HL-60/S4 (cell line): Measurements from ENCODE around the gene ELMO1.

Source experiments
- in situ Hi-C: fragments of 300-500 bp; cut with MboI; formaldehyde crosslinking; loops from 2 replicates; pipeline ENCODE4 v1.14.3; 2022; ENCODE audit warnings: low sequenced_read_pairs

The ELMO1 gene

GRCh38 chr7:37432281-37432920 is 16.3 kb downstream of the ELMO1 start:
- in situ Hi-C loops: no loop called here

DNA sequence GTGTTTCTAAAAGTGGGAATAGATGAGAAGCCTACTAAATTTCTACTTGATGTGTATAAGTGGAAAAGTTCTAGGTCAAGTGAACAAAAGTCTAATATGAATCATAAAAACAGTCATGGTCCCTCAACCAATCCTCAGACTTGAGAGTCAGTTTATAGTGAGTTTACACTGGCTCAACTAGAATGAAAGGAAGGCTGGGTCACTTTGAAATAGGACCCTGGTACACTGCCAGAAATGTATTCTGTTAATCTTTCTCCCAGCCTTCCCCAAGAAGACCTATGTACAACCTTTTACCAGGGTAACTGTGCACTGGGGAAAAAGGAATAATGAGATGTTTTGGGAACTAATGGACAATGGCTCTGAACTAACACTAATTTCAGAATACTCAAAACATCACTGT is 17.3 kb downstream of the ELMO1 start:
- in situ Hi-C loops: no loop called here

DNA sequence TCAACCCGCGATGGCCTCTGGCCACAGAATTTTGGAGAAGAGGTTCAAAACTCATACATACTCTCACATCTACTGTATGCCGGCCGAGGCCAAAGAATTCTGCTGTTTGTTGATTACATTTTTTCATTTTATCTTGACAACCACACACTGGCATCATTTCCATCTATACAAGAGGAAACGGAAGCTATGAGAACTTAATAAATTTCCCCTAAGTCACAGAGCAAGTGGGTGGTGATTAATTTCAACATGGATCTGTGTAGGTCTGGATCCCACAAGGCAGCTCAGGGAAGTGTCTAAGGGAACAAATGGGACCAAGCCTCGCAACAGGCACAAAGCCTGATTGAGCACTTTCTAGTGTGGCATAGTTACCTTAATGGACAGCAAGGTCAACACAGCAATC is 18.0 kb downstream of the ELMO1 start:
- in situ Hi-C loops: no loop called here

GRCh38 chr7:37430171-37430570 is 18.5 kb downstream of the ELMO1 start:
- in situ Hi-C loops: no loop called here

DNA sequence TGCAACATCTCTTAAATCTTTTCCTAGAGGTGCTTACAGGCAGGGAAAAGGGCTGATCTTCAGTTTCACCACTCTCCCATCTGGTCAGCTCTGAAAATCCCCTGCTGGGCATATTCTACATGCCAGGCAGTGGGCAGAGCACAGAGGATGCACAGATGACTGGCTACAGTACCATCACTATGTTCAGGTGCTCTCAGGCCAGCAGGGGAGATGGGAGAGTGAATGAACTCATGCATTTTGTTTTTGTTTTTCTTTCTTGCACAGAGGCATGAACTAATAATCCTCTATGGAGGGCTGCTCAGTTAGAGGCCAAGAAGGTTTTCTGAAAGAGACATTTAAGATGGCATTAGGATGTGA is 19.3 kb downstream of the ELMO1 start:
- in situ Hi-C loops: no loop called here

DNA sequence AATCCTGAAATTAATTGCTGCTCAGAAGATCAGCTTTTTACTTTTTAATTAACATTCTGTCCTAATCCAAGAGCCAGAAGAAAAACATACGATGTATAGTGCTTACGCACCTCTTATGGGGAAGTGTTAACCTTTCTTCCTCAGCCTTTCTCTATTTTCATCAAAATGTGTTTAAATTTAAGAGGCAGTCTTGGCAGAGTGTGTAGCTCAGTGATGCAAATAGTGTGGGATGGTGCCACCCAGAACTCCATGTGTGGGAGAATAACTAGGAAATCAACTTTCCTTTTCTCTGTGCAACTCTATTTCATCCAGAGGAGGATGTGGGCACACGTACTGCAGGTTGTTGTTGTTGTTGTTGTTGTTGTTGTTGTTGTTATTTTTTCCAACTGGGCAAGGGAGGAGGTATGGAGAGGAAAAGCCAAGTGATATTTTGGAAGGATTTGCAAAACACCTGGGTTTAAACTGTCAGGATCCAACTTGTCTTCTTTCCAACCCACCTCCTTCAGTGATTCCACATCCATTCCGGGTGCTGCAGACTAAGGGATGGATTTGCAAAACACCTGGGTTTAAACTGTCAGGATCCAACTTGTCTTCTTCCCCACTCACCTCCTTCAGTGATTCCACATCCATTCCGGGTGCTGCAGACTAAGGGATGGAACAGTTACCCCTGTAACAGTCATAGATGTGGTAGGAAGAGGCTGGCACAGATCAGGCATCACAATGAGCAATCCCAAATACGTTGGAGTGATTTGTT is 19.8 kb downstream of the ELMO1 start:
- in situ Hi-C loops: no loop called here

DNA sequence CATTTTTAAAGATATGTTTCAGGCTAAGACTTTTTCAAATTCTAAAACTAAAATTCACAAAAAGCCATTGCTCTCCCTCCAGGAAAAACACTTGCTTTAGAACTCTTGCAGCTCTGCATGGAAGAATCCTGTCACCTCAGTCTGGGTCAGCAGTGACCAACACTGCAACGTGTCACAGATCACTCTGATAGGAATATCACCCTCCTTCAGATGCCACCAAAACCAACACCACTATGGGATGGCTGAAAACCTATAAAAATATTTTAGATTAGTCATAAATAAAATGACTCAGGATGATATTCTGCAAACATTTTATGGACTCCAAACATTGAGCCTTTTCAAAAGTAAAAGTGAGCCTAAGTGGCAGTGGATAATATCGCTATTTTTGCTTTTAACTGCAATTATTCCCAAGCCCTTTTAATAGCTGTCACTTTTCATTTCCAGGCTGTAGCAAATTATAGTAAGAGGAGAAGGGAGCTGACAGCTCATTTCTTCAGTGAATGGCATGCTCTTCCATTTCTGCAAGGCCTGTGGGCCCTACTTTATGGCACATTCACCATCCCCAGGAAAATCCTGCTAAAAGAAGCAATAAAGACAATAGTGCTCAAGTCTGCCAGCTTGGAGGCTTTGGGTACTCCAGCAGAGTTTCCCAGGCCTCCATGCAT is 21.3 kb downstream of the ELMO1 start:
- in situ Hi-C loops: no loop called here

GRCh38 chr7:37425498-37425897 is 23.2 kb downstream of the ELMO1 start:
- in situ Hi-C loops: no loop called here

DNA sequence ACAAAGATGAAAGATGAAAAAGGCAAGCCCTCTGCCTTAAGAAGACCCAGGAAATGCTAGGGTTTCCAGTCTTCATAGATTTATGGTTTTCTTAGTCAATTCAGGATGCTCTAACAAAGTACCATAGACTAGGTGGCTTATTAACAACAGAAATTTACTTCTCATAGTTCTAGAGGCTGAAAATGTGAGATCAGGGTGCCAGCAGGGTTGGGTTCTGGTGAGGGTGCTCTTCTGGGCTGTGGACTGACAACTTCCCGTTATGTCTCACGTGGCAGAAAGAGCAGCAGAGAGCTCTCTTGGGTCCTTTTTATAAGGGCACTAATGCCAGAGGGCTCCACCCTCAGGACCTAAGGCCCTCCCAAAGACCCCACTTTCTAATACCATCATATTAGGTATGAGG is 23.7 kb downstream of the ELMO1 start:
- in situ Hi-C loops: no loop called here

- in situ Hi-C loops: no loop called here
These were observed 24.1 kb downstream of the ELMO1 start for GRCh38 chr7:37424521-37424920.

DNA sequence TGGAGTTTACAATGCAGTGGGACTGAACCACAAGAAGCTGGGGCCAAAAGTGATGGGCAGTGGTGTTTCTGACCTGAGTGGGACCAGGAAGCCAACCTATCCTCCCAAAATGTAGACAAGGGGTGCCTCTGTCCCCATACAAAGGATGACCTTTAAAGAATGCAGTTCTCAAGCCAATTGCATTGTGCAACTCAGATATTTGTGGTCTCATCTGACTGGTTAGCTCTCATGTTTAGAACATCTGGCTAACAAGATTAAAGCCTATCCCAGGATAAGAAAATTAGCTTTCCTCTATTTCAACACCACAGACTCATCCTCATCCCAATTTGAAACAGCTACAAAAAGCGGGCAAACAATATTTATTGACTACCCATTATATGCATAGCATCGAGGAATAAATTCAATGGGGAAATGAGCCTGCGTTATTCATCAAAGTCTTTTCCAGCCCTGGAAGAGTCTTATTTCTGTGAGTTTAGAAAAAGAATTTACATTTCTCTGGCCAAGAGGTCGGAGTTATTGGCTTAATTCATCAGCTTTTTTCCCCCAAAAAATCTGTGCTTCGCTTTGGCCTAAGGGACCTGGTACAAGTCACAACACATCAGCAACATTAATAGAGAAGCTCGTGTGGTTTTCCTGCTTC is 26.7 kb downstream of the ELMO1 start:
- in situ Hi-C loops: no loop called here

DNA sequence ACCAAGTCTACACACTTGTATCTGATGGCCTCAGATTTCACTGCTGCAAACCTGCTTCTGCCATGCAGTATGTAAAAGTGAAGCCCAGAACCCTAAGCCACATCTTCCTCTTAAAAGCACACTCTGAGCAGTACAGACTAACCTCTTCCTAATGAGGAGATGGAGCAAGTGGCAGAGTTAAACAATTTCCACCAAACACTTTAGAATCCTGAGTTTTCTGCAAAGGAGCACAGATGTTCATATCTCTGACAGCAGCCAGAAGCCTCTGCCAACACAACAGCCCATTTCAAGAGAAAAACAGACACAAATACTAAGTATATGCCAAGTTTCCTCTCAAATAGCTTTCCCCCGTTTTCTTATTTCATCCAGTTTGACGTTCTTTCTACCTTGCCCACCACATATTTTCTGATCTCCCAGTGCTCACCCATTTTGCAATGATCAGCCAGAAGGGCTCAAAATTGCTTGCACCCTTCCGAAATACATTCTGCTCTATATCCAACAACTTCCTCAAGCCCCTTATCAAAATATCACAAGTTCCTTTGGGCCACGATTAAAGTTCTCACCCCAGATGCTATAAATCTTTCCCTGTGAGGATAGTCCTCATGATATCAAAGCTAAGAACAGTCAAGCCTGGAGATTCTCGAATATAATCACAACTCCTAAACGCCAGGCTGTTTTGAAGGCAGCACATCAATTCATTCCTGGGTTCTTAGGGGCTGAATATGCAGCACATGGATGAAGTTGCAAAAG is 27.5 kb downstream of the ELMO1 start:
- in situ Hi-C loops: no loop called here

DNA sequence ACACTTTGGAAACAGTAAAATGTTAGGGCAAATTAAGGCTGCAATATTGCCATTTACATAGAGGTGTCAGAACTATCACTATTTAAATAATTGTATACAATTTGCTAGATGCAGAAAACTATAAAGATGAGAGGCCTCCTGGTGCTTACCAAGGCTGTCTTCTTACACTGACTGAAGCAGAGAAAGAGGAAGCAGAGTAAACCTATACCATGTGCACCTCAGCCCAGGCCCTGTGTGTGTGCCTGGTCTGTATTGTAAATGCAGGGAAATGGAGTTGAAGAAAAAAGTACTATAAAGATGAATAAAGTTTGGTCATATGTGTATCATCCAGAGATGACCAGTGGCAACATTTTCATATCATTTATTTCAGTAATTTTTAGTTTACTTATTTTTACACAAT is 29.2 kb downstream of the ELMO1 start:
- in situ Hi-C loops: no loop called here

DNA sequence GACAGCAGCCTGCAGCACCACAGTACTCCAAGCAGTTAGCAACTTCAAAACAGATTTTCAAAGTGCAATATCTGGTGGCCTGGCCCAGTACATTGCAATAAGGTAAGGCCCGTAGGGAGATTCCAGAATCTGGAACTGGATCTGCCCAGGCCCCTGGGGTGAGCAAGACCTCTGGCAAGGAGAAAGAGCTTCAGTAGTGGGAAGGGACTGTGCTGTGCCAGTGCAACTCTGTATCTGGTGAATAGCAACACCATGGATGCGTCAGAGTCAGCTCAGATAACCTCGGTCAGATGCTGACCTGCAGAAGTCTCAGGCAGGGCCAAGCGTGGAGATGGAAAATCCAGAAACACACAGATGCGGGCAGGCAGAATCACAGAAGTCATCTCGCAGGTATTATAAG is 30.3 kb downstream of the ELMO1 start:
- in situ Hi-C loops: no loop called here

DNA sequence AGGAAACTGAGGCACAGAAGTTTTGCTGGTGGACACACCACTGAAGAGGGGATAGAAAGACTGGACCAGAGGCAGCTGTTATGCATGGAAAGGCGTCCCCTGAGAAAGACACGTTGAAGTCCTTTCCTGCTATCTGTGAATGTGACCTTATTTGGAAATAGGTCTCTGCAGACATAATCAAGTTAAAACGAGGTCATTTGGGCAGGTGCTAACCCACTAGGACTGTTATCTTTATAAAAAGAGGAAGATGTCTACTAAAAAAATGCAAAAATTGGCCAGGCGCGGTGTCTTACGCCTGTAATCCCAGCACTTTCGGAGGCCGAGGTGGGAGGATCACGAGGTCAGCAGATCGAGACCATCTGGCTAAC is 31.6 kb downstream of the ELMO1 start:
- in situ Hi-C loops: no loop called here

DNA sequence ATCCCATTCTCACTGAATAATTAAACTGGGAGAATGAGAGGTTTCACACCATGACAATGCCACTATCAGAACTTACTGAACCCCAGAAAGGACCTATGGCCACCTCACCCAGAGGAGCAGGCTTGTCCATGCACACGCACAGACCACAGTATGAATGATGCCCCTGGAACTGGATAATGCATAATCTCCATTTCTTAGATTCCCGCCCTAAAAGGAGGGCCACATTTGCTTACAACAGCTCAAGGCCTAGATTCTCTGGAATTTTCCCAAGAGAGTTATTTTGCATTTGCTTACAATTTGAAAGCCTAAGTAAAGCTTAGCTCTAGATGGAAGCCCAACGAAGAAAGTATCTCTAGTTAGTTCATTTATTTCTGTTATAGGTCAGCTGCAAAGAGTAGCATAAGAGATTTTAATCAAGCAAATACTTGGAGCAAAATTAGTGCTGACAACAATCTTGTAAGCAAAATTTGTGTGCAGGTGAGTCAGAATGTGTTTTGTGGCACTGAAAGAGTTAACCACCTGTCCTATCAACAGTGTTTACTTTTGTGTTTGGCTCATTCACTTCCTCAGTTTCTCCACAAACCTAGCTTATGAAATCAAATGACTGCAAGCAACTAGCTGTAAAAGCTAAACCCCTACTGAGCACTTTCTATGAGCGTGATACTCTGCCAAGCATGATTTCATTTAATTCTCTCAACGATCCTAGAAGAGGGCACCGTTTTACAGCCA is 32.1 kb downstream of the ELMO1 start:
- in situ Hi-C loops: no loop called here

DNA sequence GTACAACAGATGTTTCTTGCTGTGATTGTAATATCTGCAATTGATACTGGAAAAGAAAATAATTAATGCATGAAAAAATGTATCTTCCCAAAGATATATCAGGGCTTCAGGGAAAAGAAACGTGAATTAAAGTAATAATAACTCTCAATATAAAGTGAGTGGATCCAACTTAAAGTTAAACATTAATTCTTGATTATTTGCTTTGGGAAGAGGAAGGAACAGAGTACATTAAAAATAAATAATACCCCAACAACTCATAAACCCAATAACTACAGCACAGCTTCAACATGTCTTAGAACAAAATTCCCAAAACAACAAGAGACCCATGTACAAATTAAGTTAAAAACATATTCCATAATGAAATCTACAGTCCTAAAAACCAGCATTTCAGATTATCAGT is 33.0 kb downstream of the ELMO1 start:
- in situ Hi-C loops: no loop called here

GRCh38 chr7:37414352-37414983 is 34.2 kb downstream of the ELMO1 start:
- in situ Hi-C loops: no loop called here

- in situ Hi-C loops: no loop called here
These were observed 37.1 kb downstream of the ELMO1 start for GRCh38 chr7:37411444-37412034.
